Sciatic nerve (tissue), 2 donors: ENCODE results near the gene IFNA17. TPM values are rescaled to one million over a fixed set of nuclear protein-coding genes. Genes with fewer than 3 reads are reported as not detected.
"Not testable (repeated sequence)": the region's sequence is repeated elsewhere in the genome, so short reads cannot be mapped to it uniquely, and the experiment has no call there.

Source experiments
- ATAC-seq: fragments of 200-7000 bp; cut with Tn5 transposase; one replicate; pipeline ENCODE4 v1.9.1; 2020; ENCODE audit warnings: mild to moderate bottlenecking, moderate library complexity
- DNase-seq: peaks from one replicate; pipeline ENCODE4 v3.0.0-alpha.2; 2020; ENCODE audit warnings: low spot score
- intact Hi-C: fragments of 100-400 bp; cut with DNase I; formaldehyde crosslinking; loops from one replicate; pipeline ENCODE4 v1.14.2; 2022
- total RNA-seq: library from RNA; stranded (reverse); fragmentation: NEBNext Ultra II Directional; extraction: Animal tissue kit (Norgen Biotek cat#: 25700); gene quantifications from one replicate; pipeline ENCODE4 v1.2.1, GENCODE V29; 2021
- donor health status: DM: no; HTN: no; CAD: no.
- donor health status: DM: no; HTN: no; CAD: no.

Gene IFNA17
- total RNA-seq, 1 donor from 2014 or later = not detected

DNA sequence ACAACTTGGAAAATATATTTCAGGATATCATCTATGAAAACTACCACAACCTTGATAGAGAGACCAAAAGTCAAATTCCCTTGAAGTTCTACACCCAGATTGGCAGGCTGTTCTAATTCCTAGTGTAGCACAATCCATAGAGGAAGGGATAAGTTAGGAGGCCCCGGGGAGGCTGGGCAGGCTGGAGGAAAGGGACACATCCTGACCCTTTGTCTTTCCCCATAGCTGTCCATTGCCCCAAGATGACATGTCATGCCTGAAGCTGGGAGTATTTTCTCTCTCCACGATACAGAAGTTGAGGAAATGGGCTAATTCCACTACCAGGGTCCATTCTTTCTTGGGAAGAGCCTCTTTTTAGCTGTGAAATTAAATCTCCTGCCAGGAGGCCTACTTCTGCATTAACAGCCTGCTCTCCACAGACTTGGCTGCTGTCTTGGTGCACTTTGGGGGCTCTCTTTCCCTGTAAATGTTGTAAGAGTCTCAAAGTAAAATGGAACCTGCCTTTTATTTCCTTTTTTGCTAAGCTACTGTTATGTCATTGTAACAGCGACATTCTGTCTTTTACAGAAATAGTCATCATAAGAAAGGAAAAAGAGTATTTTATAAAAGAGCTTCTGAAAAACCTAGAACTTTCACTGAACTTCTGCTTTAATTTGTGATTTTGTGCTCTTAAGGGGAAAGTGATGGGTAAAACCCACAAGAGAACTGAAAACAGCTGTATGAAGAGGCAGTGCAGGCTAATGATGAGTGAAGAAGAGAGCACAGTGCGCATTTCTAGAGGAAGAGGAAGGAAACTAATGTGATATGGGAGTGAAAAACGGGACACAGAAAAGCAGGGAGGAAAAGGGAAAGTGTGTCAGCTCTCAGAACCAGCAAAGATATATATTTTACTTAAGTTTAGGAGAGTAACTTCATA, 14.4 kb downstream of the IFNA17 start:
- DNase-seq, ATAC-seq: not testable (repeated sequence)

DNA sequence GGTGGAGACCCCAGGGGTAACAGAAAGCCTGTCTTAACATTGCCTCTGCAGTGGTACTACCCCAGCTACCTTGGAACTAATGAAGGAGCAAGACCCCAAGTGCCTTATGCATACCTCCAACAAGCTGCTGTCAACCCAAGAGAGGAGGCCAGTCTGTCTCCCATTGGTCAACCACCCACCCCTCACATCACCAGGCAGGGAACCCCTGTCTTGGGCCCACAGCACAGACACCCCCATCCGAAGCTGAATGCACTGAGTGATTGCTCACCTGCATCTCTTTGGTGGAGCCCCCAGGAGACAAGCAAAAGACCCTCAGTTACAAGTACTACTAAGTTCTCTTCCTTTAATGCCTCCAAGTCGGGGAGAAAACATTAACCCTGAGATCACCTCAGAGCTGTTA, 15.9 kb downstream of the IFNA17 start:
- intact Hi-C loops, DNase-seq, ATAC-seq: not testable (repeated sequence)

More for the DNA sequence above, 14.4 kb downstream of the IFNA17 start:
- intact Hi-C loops = not testable (repeated sequence)

DNA sequence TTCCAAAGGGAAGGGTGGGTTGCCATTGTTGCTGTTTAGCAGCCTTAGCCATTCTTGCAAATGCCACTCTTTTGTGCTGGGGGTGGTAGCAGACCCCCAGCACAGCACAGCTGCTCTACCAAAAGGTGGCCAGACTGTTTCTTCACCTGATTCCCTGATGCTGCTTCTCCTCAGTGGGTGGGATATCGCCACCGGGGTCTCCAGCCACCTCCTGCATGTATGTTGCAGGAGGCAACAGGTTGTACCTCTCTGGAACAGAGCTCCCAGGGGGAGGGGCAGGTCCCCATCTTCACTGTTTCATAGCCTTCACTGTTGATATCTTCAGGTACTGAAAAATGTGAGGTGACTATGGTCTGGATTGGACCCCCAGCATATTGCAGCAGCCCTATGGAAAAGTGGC, 17.2 kb downstream of the IFNA17 start:
- ATAC-seq, intact Hi-C loops, DNase-seq: not testable (repeated sequence)

DNA sequence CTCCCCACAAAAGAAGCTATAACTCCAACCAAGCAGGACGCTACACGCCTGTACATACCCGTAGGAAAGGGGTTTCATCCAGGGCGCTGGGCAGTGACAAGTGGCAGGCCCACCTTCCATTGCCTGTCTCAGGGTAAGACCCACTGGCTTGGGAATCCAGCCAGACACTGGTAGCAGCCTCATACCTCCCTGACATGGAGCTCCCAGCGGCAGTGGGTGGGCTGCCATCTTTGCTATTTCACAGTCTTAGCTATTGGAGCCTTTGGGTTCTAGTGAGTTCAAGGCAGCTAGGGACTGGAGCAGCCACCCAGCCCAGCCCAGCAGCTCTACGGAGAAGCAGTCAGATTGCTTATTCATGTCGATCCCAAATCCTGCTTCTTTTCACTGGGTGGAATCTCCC, 17.7 kb downstream of the IFNA17 start:
- ATAC-seq (no peak), DNase-seq (no peak)
- intact Hi-C loops = no loop called here

DNA sequence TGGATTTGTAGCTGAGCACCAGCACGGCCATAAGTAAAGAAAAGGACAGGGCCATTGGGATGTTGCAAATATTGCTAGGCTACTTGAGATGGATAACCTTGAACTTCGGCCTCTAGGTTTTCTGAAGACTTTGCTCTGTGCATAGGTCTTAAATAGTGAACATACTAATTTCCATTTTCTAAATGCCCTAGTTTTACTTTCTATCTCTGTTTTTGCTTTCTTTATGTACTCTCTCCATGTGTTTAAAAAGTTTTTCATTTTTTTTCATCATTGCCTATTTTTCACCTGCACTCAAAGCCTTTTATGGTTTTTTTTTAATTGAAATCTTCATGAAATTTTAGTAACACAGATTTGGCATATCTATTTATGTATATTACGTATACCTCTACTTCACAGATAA, 21.0 kb downstream of the IFNA17 start, which contains the start of gene IFNA10:
Gene IFNA10, minus strand, starts transcription at position 101 of the 400 bp plus-strand sequence. Its CDS starts 46 bp downstream, at position 55.
- intact Hi-C loops, ATAC-seq: not testable (repeated sequence)

DNA sequence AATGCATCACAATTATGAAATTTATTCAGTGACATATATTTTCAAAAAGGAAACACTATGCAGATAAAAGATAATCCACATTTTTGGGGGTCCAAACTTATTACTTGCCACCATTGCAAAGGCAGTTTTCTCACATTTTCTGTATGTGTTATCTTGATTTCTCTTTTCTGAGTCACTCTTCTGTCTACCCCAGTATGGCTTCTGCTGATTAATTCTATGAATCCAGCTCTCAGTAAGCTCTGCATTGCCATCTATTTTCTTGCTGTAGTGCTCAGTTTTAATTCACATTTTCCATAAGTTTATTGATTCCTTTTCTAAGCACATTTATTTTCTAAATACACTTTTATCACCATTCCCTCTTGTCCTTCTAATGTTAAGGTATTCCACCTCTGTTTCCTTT, 22.8 kb downstream of the IFNA17 start:
- no peak for ATAC-seq
- intact Hi-C loops = no loop called here

More for the DNA sequence above, 21.0 kb downstream of the IFNA17 start, which contains the start of gene IFNA10:
- not testable (repeated sequence) for DNase-seq

DNA sequence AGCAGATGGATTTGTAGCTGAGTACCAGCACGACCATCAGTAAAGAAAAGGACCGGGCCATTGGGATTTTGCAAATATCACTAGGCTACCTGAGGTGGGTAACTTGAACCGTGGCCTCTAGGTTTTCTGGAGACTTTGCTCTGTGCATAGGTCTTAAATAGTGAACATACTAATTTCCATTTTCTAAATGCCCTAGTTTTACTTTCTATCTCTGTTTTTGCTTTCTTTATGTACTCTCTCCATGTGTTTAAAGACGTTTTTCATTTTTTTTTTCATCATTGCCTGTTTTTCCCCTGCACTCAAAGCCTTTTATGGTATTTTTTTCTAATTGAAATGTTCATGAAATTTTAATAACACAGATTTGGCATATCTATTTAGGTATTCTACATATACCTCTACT, 25.9 kb downstream of the IFNA17 start, which contains the start of gene IFNA7:
Gene IFNA7, minus strand, starts transcription at position 101 of the 400 bp plus-strand sequence. Its CDS starts 40 bp downstream, at position 61.
- intact Hi-C loops, DNase-seq, ATAC-seq: not testable (repeated sequence)

More for the DNA sequence above, 22.8 kb downstream of the IFNA17 start:
- DNase-seq = no peak

DNA sequence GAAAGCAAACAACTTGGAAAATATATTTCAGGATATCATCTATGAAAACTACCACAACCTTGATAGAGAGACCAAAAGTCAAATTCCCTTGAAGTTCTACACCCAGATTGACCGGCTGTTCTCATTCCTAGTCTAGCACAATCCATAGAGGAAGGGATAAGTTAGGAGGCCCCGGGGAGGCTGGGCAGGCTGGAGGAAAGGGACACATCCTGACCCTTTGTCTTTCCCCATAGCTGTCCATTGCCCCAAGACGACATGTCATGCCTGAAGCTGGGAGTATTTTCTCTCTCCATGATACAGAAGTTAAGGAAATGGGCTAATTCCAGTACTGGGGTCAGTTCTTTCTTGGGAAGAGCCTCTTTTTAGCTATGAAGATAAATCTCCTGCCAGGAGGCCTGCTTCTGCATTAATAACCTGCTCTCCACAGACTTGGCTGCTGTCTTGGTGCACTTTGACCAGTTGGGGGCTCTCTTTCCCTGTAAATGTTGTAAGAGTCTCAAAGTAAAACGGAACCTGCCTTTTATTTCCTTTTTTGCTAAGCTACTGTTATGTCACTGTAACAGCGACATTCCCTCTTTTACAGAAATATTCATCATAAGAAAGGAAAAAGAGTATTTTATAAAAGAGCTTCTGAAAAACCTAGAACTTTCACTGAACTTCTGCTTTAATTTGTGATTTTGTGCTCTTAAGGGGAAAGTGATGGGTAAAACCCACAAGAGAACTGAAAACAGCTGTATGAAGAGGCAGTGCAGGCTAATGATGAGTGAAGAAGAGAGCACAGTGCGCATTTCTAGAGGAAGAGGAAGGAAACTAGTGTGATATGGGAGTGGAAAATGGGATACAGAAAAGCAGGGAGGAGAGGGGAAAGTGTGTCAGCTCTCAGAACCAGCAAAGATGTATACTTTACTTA, 32.9 kb downstream of the IFNA17 start:
- intact Hi-C loops, DNase-seq: not testable (repeated sequence)
- ATAC-seq = peak; percentile 70

DNA sequence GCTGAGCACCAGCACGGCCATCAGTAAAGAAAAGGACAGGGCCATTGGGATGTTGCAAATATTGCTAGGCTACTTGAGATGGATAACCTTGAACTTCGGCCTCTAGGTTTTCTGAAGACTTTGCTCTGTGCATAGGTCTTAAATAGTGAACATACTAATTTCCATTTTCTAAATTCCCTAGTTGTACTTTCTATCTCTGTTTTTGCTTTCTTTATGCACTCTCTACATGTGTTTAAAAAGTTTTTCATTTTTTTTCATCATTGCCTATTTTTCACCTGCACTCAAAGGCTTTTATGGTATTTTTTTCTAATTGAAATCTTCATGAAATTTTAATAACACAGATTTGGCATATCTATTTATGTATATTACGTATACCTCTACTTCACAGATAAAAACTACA, 40.5 kb downstream of the IFNA17 start, which contains the start of gene IFNA4:
Gene IFNA4, minus strand, starts transcription at position 101 of the 400 bp plus-strand sequence. Its CDS starts 56 bp downstream, at position 45.
- ATAC-seq, DNase-seq, intact Hi-C loops: not testable (repeated sequence)

DNA sequence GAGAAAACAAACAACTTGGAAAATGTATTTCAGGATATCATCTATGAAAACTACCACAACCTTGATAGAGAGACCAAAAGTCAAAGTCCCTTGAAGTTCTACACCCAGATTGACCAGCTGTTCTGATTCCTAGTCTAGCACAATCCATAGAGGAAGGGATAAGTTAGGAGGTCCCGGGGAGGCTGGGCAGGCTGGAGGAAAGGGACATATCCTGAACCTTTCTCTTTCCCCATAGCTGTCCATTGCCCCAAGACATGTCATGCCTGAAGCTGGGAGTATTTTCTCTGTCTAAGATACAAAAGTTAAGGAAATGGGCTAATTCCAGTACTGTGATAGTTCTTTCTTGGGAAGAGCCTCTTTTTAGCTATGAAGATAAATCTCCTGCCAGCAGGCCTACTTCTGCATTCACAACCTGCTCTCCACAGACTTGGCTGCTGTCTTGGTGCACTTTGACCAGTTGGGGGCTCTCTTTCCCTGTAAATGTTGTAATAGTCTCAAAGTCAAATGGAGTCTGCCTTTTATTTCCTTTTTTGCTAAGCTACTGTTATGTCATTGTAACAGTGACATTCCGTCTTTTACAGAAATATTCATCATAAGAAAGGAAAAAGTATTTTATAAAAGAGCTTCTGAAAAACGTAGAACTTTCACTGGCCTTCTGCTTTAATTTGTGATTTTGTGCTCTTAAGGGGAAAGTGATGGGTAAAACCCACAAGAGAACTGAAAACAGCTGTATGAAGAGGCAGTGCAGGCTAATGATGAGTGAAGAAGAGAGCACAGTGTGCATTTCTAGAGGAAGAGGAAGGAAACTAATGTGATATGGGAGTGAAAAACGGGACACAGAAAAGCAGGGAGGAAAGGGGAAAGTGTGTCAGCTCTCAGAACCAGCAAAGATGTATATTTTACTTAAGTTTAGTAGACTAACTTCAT, 44.9 kb downstream of the IFNA17 start:
- ATAC-seq = peak; percentile 65
- intact Hi-C loops, DNase-seq: not testable (repeated sequence)

Other genes with a start within 250 kb of the IFNA17 start
- 6.4 TPM for gene HACD4, start 196.6 kb downstream of the IFNA17 start, total RNA-seq
- not detected for gene IFNB1, start 150.3 kb downstream of the IFNA17 start, total RNA-seq
- gene IFNW1, start 86.4 kb downstream of the IFNA17 start, total RNA-seq = not detected
- gene IFNA21, start 61.6 kb downstream of the IFNA17 start, total RNA-seq = not detected
- not detected for gene IFNA4, start 40.6 kb downstream of the IFNA17 start, total RNA-seq
- not detected for gene IFNA7, start 26.0 kb downstream of the IFNA17 start, total RNA-seq
- gene IFNA10, start 21.1 kb downstream of the IFNA17 start, total RNA-seq = not detected
- not detected for gene IFNA16, start 10.9 kb downstream of the IFNA17 start, total RNA-seq
- gene IFNA14, start 11.8 kb upstream of the IFNA17 start, total RNA-seq = not detected
- gene IFNA5, start 77.1 kb upstream of the IFNA17 start, total RNA-seq = 0.36 TPM
- 26.3 TPM for gene KLHL9, start 107.2 kb upstream of the IFNA17 start, total RNA-seq
- not detected for gene IFNA6, start 122.7 kb upstream of the IFNA17 start, total RNA-seq
- not detected for gene IFNA13, start 139.8 kb upstream of the IFNA17 start, total RNA-seq
- gene IFNA2, start 157.2 kb upstream of the IFNA17 start, total RNA-seq = not detected
- gene IFNA8, start 180.9 kb upstream of the IFNA17 start, total RNA-seq = not detected
- gene IFNA1, start 212.2 kb upstream of the IFNA17 start, total RNA-seq = not detected